ENCODE measurements around the gene NOS1.
"Not testable (repeated sequence)": the region's sequence is repeated elsewhere in the genome, so short reads cannot be mapped to it uniquely, and the experiment has no call there.

The NOS1 gene

DNA sequence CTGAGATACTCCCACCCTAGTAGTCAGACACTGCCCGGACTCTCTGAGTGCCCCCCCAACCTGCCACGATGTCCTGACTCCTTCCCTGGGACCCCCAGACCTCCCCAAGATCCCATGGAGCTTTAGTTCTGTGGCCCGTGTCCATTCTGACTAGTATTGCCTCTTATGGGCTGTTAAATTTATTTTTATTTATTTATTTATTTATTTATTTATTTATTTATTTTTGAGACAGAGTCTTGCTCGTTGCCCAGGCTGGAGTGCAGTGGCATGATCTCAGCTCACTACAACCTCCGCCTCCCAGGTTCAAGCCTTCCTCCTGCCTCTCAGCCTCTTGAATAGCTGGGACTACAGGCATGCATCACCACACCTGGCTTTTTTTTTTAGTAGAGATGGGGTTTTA, 140.5 kb downstream of the NOS1 start:
- H3K18ac ChIP-seq (ENCODE audit: low read length); H3K4me1 ChIP-seq (ENCODE audit: control insufficient read depth in 1 of 2, insufficient read depth in 2 of 2, low read length in 2 of 2); H2AK5ac ChIP-seq (ENCODE audit: low read length); H4K91ac ChIP-seq (ENCODE audit: low read depth, low read length); H3K36me3 ChIP-seq (ENCODE audit: control insufficient read depth in 1 of 2, insufficient read depth in 2 of 2, low read length in 2 of 2); H3K9ac ChIP-seq (ENCODE audit: low read length); H3K79me1 ChIP-seq (ENCODE audit: low read length); H3K4me2 ChIP-seq (ENCODE audit: low read length); H3K4me3 ChIP-seq (ENCODE audit: low read depth, low read length); H3K23ac ChIP-seq (ENCODE audit: low read length); H3K27ac ChIP-seq (ENCODE audit: low read depth, low read length); H3K27me3 ChIP-seq (ENCODE audit: insufficient read depth, low read length); H4K8ac ChIP-seq (ENCODE audit: low read depth, low read length); H2AFZ ChIP-seq (ENCODE audit: insufficient read depth, low read length, poor library complexity); H2BK5ac ChIP-seq (ENCODE audit: low read depth, low read length, poor library complexity); H3K4ac ChIP-seq (ENCODE audit: low read depth, low read length); H3K14ac ChIP-seq (ENCODE audit: low read length); H3K9me3 ChIP-seq (ENCODE audit: insufficient read depth, low read depth, low read length); H2BK120ac ChIP-seq (ENCODE audit: insufficient read depth, low read length, poor library complexity); H2BK12ac ChIP-seq (ENCODE audit: low read length); H3K79me2 ChIP-seq (ENCODE audit: control insufficient read depth, insufficient read depth, low read length, poor library complexity); H4K12ac ChIP-seq (ENCODE audit: low read depth, low read length); DNase-seq: not testable (repeated sequence)
- no CpG with 5 or more reads among the region's 5 CpGs for WGBS (ENCODE audit: extremely low coverage, insufficient coverage, insufficient read length)

- DNase-seq: no peak
- Histone ChIP-seq H3K9me3 (ENCODE audit: insufficient read depth, low read depth, low read length) (peaks cover 2% of the 10 kb centered on the region), H3K9ac (ENCODE audit: low read length) (no peak overlapping the region), H3K4me1 (ENCODE audit: control insufficient read depth in 1 of 2, insufficient read depth in 2 of 2, low read length in 2 of 2) (no peaks in the 10 kb centered on the region), H3K79me2 (ENCODE audit: control insufficient read depth, insufficient read depth, low read length, poor library complexity) (no peaks in the 10 kb centered on the region), H3K79me1 (ENCODE audit: low read length) (no peaks in the 10 kb centered on the region), H3K4ac (ENCODE audit: low read depth, low read length) (no peak overlapping the region), H2BK5ac (ENCODE audit: low read depth, low read length, poor library complexity) (no peak overlapping the region), H2AFZ (ENCODE audit: insufficient read depth, low read length, poor library complexity) (no peak overlapping the region), H3K27ac (ENCODE audit: low read depth, low read length) (no peak overlapping the region), H2BK120ac (ENCODE audit: insufficient read depth, low read length, poor library complexity) (no peak overlapping the region), H4K8ac (ENCODE audit: low read depth, low read length) (no peak overlapping the region), H4K12ac (ENCODE audit: low read depth, low read length) (no peak overlapping the region), H3K23ac (ENCODE audit: low read length) (no peak overlapping the region), H3K27me3 (ENCODE audit: insufficient read depth, low read length) (no peaks in the 10 kb centered on the region), H2AK5ac (ENCODE audit: low read length) (no peak overlapping the region), H2BK12ac (ENCODE audit: low read length) (no peak overlapping the region), H3K18ac (ENCODE audit: low read length) (no peak overlapping the region), H3K36me3 (ENCODE audit: control insufficient read depth in 1 of 2, insufficient read depth in 2 of 2, low read length in 2 of 2) (no peaks in the 10 kb centered on the region), H3K14ac (ENCODE audit: low read length) (no peak overlapping the region), H4K91ac (ENCODE audit: low read depth, low read length) (no peak overlapping the region), H3K4me3 (ENCODE audit: low read depth, low read length) (no peak overlapping the region), H3K4me2 (ENCODE audit: low read length) (no peak overlapping the region)
- no CpG with 5 or more reads among the region's 7 CpGs for WGBS (ENCODE audit: extremely low coverage, insufficient coverage, insufficient read length)
Observed at GRCh38 chr12:117218149-117218548, 143.3 kb downstream of the NOS1 start.

GRCh38 chr12:117216686-117217085, 144.7 kb downstream of the NOS1 start:
- Histone ChIP-seq H2BK120ac (ENCODE audit: insufficient read depth, low read length, poor library complexity) (no peak overlapping the region), H3K36me3 (ENCODE audit: control insufficient read depth in 1 of 2, insufficient read depth in 2 of 2, low read length in 2 of 2) (no peaks in the 10 kb centered on the region), H4K8ac (ENCODE audit: low read depth, low read length) (no peak overlapping the region), H3K9ac (ENCODE audit: low read length) (no peak overlapping the region), H3K4me3 (ENCODE audit: low read depth, low read length) (no peak overlapping the region), H3K23ac (ENCODE audit: low read length) (no peak overlapping the region), H3K4me1 (ENCODE audit: control insufficient read depth in 1 of 2, insufficient read depth in 2 of 2, low read length in 2 of 2) (no peaks in the 10 kb centered on the region), H2AFZ (ENCODE audit: insufficient read depth, low read length, poor library complexity) (no peak overlapping the region), H2AK5ac (ENCODE audit: low read length) (no peak overlapping the region), H4K91ac (ENCODE audit: low read depth, low read length) (no peak overlapping the region), H3K79me2 (ENCODE audit: control insufficient read depth, insufficient read depth, low read length, poor library complexity) (no peaks in the 10 kb centered on the region), H2BK5ac (ENCODE audit: low read depth, low read length, poor library complexity) (no peak overlapping the region), H3K4ac (ENCODE audit: low read depth, low read length) (no peak overlapping the region), H3K79me1 (ENCODE audit: low read length) (no peaks in the 10 kb centered on the region), H3K27ac (ENCODE audit: low read depth, low read length) (no peak overlapping the region), H4K12ac (ENCODE audit: low read depth, low read length) (no peak overlapping the region), H3K18ac (ENCODE audit: low read length) (no peak overlapping the region), H2BK12ac (ENCODE audit: low read length) (no peak overlapping the region), H3K27me3 (ENCODE audit: insufficient read depth, low read length) (no peaks in the 10 kb centered on the region), H3K4me2 (ENCODE audit: low read length) (no peak overlapping the region), H3K14ac (ENCODE audit: low read length) (no peak overlapping the region), H3K9me3 (ENCODE audit: insufficient read depth, low read depth, low read length) (no peaks in the 10 kb centered on the region)
- DNase-seq: no peak
- no CpG with 5 or more reads among the region's 5 CpGs for WGBS (ENCODE audit: extremely low coverage, insufficient coverage, insufficient read length)

DNA sequence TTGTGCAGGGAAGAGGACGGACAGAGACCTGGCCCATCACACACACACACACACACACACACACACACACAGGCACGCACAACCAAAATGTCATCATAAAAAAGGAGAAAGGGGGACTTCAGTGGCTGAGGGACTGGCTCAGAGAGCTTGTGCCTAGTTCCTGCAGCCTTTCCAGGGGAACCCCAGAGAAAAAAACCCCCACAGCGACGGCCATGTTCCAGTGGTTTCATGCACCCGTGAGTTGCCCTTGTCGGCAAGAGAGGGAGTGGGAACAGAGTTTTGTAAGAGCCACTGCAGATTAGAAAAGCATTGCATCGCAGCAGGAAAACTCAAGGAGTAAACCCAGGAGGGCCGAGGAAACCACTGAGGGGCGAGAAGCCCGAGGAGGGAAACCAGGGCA, 146.6 kb downstream of the NOS1 start:
- no peaks in the 10 kb centered on the region for H3K36me3 ChIP-seq (ENCODE audit: control insufficient read depth in 1 of 2, insufficient read depth in 2 of 2, low read length in 2 of 2)
- no peaks in the 10 kb centered on the region for H3K4me1 ChIP-seq (ENCODE audit: control insufficient read depth in 1 of 2, insufficient read depth in 2 of 2, low read length in 2 of 2)
- no peak for DNase-seq
- no peak overlapping the region for H2BK120ac ChIP-seq (ENCODE audit: insufficient read depth, low read length, poor library complexity)
- H3K4me2 ChIP-seq (ENCODE audit: low read length): no peak overlapping the region
- WGBS (ENCODE audit: extremely low coverage, insufficient coverage, insufficient read length): no CpG with 5 or more reads among the region's 10 CpGs
- H4K12ac ChIP-seq (ENCODE audit: low read depth, low read length): no peak overlapping the region
- no peak overlapping the region for H4K8ac ChIP-seq (ENCODE audit: low read depth, low read length)
- no peak overlapping the region for H2AK5ac ChIP-seq (ENCODE audit: low read length)
- no peak overlapping the region for H2BK5ac ChIP-seq (ENCODE audit: low read depth, low read length, poor library complexity)
- no peaks in the 10 kb centered on the region for H3K27me3 ChIP-seq (ENCODE audit: insufficient read depth, low read length)
- H3K4ac ChIP-seq (ENCODE audit: low read depth, low read length): no peak overlapping the region
- no peak overlapping the region for H3K4me3 ChIP-seq (ENCODE audit: low read depth, low read length)
- no peak overlapping the region for H3K27ac ChIP-seq (ENCODE audit: low read depth, low read length)
- H3K9ac ChIP-seq (ENCODE audit: low read length): no peak overlapping the region
- no peak overlapping the region for H4K91ac ChIP-seq (ENCODE audit: low read depth, low read length)
- no peak overlapping the region for H3K18ac ChIP-seq (ENCODE audit: low read length)
- H2BK12ac ChIP-seq (ENCODE audit: low read length): no peak overlapping the region
- H3K79me2 ChIP-seq (ENCODE audit: control insufficient read depth, insufficient read depth, low read length, poor library complexity): no peaks in the 10 kb centered on the region
- no peak overlapping the region for H3K14ac ChIP-seq (ENCODE audit: low read length)
- H2AFZ ChIP-seq (ENCODE audit: insufficient read depth, low read length, poor library complexity): no peak overlapping the region
- H3K79me1 ChIP-seq (ENCODE audit: low read length): no peaks in the 10 kb centered on the region
- H3K23ac ChIP-seq (ENCODE audit: low read length): no peak overlapping the region
- no peaks in the 10 kb centered on the region for H3K9me3 ChIP-seq (ENCODE audit: insufficient read depth, low read depth, low read length)

All from trophoblast cell (in vitro differentiated cells and primary cell).